SK-N-MC (cell line): ENCODE data around the gene TMEM205.
"Not testable (repeated sequence)": the region's sequence is repeated elsewhere in the genome, so short reads cannot be mapped to it uniquely, and the experiment has no call there.

Source experiments
- DNase-seq: peaks from one replicate; pipeline ENCODE4 v3.0.0-alpha.2; 2011; ENCODE audit warnings: low read depth, low spot score
- H3K27ac ChIP-seq: fragments of 200-600 bp; sonication (generic); 2 replicates; pipeline ENCODE4 v1.5.1; 2016; ENCODE audit warnings: mixed run types
- H3K36me3 ChIP-seq: fragments of 200-600 bp; sonication (generic); 2 replicates; pipeline ENCODE4 v1.6.1; 2017; ENCODE audit warnings: antibody characterized with exemption, low read length, mixed read lengths; ENCODE audit not compliant: insufficient read depth
- H3K4me3 ChIP-seq: fragments of 200-600 bp; sonication (generic); 2 replicates; pipeline ENCODE4 v1.5.1; 2016
- H3K9ac ChIP-seq: fragments of 200-600 bp; sonication (generic); 2 replicates; pipeline ENCODE4 v1.8.0; 2017; ENCODE audit warnings: mixed run types, mixed read lengths; ENCODE audit not compliant: insufficient read length
- H3K9me3 ChIP-seq: fragments of 200-600 bp; sonication (generic); 2 replicates; pipeline ENCODE4 v1.6.1; 2017; ENCODE audit warnings: low read depth, mild to moderate bottlenecking, antibody characterized with exemption, low read length, moderate library complexity, mixed read lengths
- EZH2 ChIP-seq: fragments of 200-600 bp; sonication (generic); IDR thresholded peaks from one replicate; pipeline ENCODE4 v1.6.1; 2017; ENCODE audit warnings: antibody characterized with exemption
- FOXP2 ChIP-seq: optimal IDR thresholded peaks from 2 replicates; pipeline ENCODE3; 2011; ENCODE audit warnings: mild to moderate bottlenecking, moderate library complexity; ENCODE audit not compliant: insufficient read depth; ENCODE audit errors: extremely low read length, control extremely low read depth
- POLR2AphosphoS5 ChIP-seq: IDR thresholded peaks from 2 replicates; pipeline ENCODE4 v1.6.1; 2012; ENCODE audit warnings: mild to moderate bottlenecking, low read depth, low read length, borderline replicate concordance

The TMEM205 gene

GRCh38 chr19:11324079-11324661 is 21.9 kb downstream of the TMEM205 start:
- peak overlapping the region; percentile 59 for H3K4me3 ChIP-seq
- H3K9ac ChIP-seq: peak overlapping the region; percentile 43
- DNase-seq: peak; percentile 83
- H3K9me3 ChIP-seq: no peaks in the 10 kb centered on the region
- TF ChIP-seq POLR2AphosphoS5 (no peak), FOXP2 (peak; percentile 92)
- H3K36me3 ChIP-seq: no peaks in the 10 kb centered on the region
- H3K27ac ChIP-seq: peak overlapping the region; percentile 90

DNA sequence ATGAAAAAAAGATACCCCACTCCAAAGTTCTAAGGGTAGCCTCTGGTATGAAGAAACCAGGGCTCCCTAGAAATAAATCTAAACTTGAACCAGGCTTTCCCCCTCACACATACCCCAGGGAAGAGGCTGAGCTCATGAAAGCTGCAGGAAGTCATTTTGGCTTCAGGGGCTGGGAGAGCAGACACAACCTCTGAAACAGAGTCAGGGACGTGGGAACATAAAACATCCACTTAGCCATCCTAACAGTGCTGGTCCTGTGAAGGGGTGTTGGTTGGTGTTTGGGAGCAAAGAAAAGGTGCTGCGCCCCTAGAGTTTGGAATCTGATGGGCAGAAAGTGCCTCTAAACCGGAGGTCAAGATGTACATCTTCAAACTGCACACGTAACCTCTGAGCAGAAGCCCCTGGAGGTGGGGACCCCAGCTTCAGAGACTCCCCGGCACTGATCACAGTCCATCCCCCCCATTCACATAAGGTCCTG is 22.4 kb downstream of the TMEM205 start:
- Histone ChIP-seq H3K36me3 (no peaks in the 10 kb centered on the region), H3K27ac (peak overlapping the region; percentile 90), H3K9me3 (no peaks in the 10 kb centered on the region), H3K9ac (peak overlapping the region; percentile 43), H3K4me3 (peak overlapping the region; percentile 59)
- TF ChIP-seq POLR2AphosphoS5: no peak
- no peak for TF ChIP-seq EZH2
- TF ChIP-seq FOXP2: no peak
- no peak for DNase-seq

DNA sequence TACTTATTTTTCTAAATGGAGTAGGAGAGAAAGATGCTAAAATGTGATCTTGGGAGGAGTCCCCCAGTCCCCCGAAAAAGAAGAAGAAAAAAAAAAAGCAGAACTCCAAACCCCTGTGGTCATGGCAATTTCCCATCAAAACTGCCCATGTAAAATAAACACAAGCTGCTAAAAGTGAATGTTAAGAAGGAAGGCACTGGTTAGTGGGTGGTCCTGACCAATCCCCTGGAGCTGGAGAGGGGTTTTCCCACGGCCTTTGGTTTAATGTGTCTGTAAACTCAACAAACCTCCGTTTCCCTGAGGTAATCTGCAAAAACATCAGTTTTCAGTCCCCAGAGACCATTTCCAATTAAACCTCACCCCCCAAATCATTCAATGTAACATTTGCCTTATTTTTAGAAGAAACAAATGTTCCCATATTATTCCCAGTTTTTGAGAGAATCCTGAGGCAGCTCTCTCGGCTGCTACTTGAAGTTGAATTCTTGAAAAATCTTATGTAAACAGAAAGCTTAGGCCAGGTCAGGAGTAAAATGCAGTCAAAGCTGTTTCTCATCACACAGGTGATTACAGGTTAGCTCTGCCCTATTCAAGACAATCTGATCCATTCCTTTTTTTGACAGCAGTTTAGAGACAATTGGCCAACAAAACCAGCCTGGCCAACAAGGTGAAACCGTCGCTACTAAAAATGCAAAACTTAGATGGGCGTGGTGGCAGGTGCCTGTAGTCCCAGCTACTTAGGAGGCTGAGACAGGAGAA is 23.6 kb downstream of the TMEM205 start:
- no peak overlapping the region for H3K27ac ChIP-seq
- no peaks in the 10 kb centered on the region for H3K36me3 ChIP-seq
- H3K4me3 ChIP-seq: no peak overlapping the region
- no peak for DNase-seq
- no peaks in the 10 kb centered on the region for H3K9me3 ChIP-seq
- H3K9ac ChIP-seq: no peak overlapping the region
- TF ChIP-seq FOXP2: no peak

GRCh38 chr19:11321191-11322126 is 24.6 kb downstream of the TMEM205 start:
- DNase-seq: no peak
- TF ChIP-seq POLR2AphosphoS5 (no peak), EZH2 (no peak), FOXP2 (no peak)
- H3K9me3 ChIP-seq: no peaks in the 10 kb centered on the region
- no peak overlapping the region for H3K4me3 ChIP-seq
- no peaks in the 10 kb centered on the region for H3K36me3 ChIP-seq
- no peak overlapping the region for H3K9ac ChIP-seq
- no peak overlapping the region for H3K27ac ChIP-seq

- not testable (repeated sequence) for H3K9ac ChIP-seq, H3K27ac ChIP-seq, DNase-seq, H3K4me3 ChIP-seq, H3K36me3 ChIP-seq, H3K9me3 ChIP-seq
Measured at GRCh38 chr19:11320278-11320995, 25.6 kb downstream of the TMEM205 start.

GRCh38 chr19:11306337-11306736 is 39.7 kb downstream of the TMEM205 start:
- H3K4me3 ChIP-seq: no peak overlapping the region
- no peak for DNase-seq
- no peaks in the 10 kb centered on the region for H3K36me3 ChIP-seq
- no peak overlapping the region for H3K27ac ChIP-seq
- H3K9ac ChIP-seq: no peak overlapping the region
- no peaks in the 10 kb centered on the region for H3K9me3 ChIP-seq
- TF ChIP-seq POLR2AphosphoS5 (no peak), EZH2 (no peak), FOXP2 (no peak)

GRCh38 chr19:11304936-11305335 is 41.1 kb downstream of the TMEM205 start:
- Histone ChIP-seq H3K27ac (no peak overlapping the region), H3K9me3 (no peaks in the 10 kb centered on the region), H3K9ac (no peak overlapping the region), H3K4me3 (no peak overlapping the region), H3K36me3 (no peaks in the 10 kb centered on the region)
- TF ChIP-seq EZH2 (no peak), FOXP2 (no peak), POLR2AphosphoS5 (no peak)
- no peak for DNase-seq

DNA sequence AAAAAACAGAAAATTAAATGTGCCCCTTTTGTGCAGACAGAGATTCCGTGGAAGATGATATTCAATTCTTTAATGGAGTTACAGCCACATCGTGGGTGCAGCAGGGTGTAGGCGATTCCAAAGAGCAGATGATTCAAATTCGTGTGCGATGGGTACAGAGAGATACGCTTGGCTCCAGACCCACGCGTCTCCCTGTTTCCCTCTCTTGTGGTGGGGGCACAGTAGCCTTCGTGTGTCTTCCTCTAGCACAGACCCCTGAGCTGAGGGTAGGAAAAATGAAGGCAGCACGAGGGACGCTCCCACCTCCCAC is 45.3 kb downstream of the TMEM205 start:
- no peaks in the 10 kb centered on the region for H3K9me3 ChIP-seq
- H3K9ac ChIP-seq: no peak overlapping the region
- TF ChIP-seq EZH2 (no peak), FOXP2 (no peak), POLR2AphosphoS5 (no peak)
- no peak overlapping the region for H3K4me3 ChIP-seq
- DNase-seq: no peak
- no peak overlapping the region for H3K27ac ChIP-seq
- H3K36me3 ChIP-seq: no peaks in the 10 kb centered on the region
